Breast epithelium (tissue), 3 donors: ENCODE measurements around the gene EXOC1L.

Experiments used
- POLR2A ChIP-seq: fragments of 450-650 bp; IDR thresholded peaks from one replicate; pipeline ENCODE4 v1.6.1; 2016; ENCODE audit warnings: antibody characterized with exemption, mild to moderate bottlenecking, moderate library complexity
- TF ChIP-seq, protein P1 (sequence below), 3 donors: fragments of 450-650 bp; IDR thresholded peaks; one replicate each; pipeline ENCODE4 v1.5.1; 2016 to 2017; ENCODE audit warnings: antibody characterized with exemption in 3 of 3, mild to moderate bottlenecking in 3 of 3, moderate library complexity in 3 of 3

- TF ChIP-seq POLR2A = no peak
- TF ChIP-seq, protein P1, sequence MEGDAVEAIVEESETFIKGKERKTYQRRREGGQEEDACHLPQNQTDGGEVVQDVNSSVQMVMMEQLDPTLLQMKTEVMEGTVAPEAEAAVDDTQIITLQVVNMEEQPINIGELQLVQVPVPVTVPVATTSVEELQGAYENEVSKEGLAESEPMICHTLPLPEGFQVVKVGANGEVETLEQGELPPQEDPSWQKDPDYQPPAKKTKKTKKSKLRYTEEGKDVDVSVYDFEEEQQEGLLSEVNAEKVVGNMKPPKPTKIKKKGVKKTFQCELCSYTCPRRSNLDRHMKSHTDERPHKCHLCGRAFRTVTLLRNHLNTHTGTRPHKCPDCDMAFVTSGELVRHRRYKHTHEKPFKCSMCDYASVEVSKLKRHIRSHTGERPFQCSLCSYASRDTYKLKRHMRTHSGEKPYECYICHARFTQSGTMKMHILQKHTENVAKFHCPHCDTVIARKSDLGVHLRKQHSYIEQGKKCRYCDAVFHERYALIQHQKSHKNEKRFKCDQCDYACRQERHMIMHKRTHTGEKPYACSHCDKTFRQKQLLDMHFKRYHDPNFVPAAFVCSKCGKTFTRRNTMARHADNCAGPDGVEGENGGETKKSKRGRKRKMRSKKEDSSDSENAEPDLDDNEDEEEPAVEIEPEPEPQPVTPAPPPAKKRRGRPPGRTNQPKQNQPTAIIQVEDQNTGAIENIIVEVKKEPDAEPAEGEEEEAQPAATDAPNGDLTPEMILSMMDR (IDR thresholded peaks at IDR 0.05) = no peak
Measured at GRCh38 chr4:55817691-55818090, 1.9 kb upstream of the EXOC1L start.
